K562 (cell line): ENCODE data around the gene MARCHF7. TPM values are rescaled to one million over a fixed set of nuclear protein-coding genes. Genes with fewer than 3 reads are reported as not detected.

ENCODE experiments used
- EWSR1 ChIP-seq: fragments of 450-650 bp; IDR thresholded peaks from 2 replicates; pipeline ENCODE4 v1.6.1; 2018; ENCODE audit warnings: borderline replicate concordance, mild to moderate bottlenecking, low read depth, moderate library complexity; ENCODE audit not compliant: partially characterized antibody
- GABPA ChIP-seq: fragments of 200-800 bp; sonication (Bioruptor generic); conservative IDR thresholded peaks from 2 replicates; pipeline ENCODE4 v1.6.1; 2016; ENCODE audit warnings: low read depth, missing genetic modification characterization, missing compliant biosample characterization
- GTF2F1 ChIP-seq: IDR thresholded peaks from 2 replicates; pipeline ENCODE4 v1.6.1; 2011; ENCODE audit warnings: low read depth, low read length, improper control_type of control experiment
- NCOA4 ChIP-seq: fragments of 450-650 bp; IDR thresholded peaks from 2 replicates; pipeline ENCODE4 v1.6.1; 2018; ENCODE audit warnings: mild to moderate bottlenecking; ENCODE audit not compliant: partially characterized antibody
- NR0B1 ChIP-seq: fragments of 450-650 bp; IDR thresholded peaks from one replicate; pipeline ENCODE4 v1.6.1; 2018; ENCODE audit warnings: mild to moderate bottlenecking, moderate library complexity; ENCODE audit not compliant: partially characterized antibody
- NR2F6 ChIP-seq: fragments of 450-650 bp; formaldehyde crosslinking; IDR thresholded peaks from 2 replicates; pipeline ENCODE4 v1.4.0; 2020; ENCODE audit warnings: mild to moderate bottlenecking
- PRPF4 ChIP-seq: fragments of 200-400 bp; formaldehyde crosslinking; IDR thresholded peaks from one replicate; pipeline ENCODE4 v1.6.1; 2017; ENCODE audit warnings: low read length, low read depth, mild to moderate bottlenecking; ENCODE audit not compliant: insufficient read depth, poor library complexity, severe bottlenecking
- SOX6 ChIP-seq: fragments of 450-650 bp; IDR thresholded peaks from 2 replicates; pipeline ENCODE4 v1.6.1; 2014; ENCODE audit warnings: mild to moderate bottlenecking
- SP1 ChIP-seq: sonication (generic); formaldehyde crosslinking; IDR thresholded peaks from 2 replicates; pipeline ENCODE4 v1.8.1; 2022; ENCODE audit warnings: mild to moderate bottlenecking, missing genetic modification reagents
- SPI1 ChIP-seq: IDR thresholded peaks from 2 replicates; pipeline ENCODE4 v1.6.1; 2011; ENCODE audit warnings: low read depth, low read length, control low read depth, borderline replicate concordance
- SREBF1 ChIP-seq: fragments of 150-350 bp; IDR thresholded peaks from 2 replicates; pipeline ENCODE4 v1.6.1; 2014; ENCODE audit warnings: antibody characterized with exemption, low read depth, low read length, borderline replicate concordance
- TGIF2 ChIP-seq: sonication (generic); formaldehyde crosslinking; IDR thresholded peaks from 2 replicates; pipeline ENCODE4 v1.8.1; 2022; ENCODE audit warnings: mild to moderate bottlenecking, missing genetic modification reagents, moderate library complexity
- ZNF146 ChIP-seq: IDR thresholded peaks from one replicate; pipeline ENCODE4 v1.6.1; 2018; ENCODE audit warnings: missing compliant biosample characterization; ENCODE audit not compliant: unreplicated experiment
- ZNF507 ChIP-seq: conservative IDR thresholded peaks from 2 replicates; pipeline ENCODE4 v1.6.1; 2017; ENCODE audit warnings: missing genetic modification characterization, missing compliant biosample characterization
- polyA plus RNA-seq, 8 experiments: library from polyadenylated mRNA; depleted of rRNA in 4 of 8; stranded (reverse) in 5 of 8; unstranded in 3 of 8; fragments of >200 nt; fragmentation: Nextera tagmentation in 2 of 8; fragmentation: Illumina TruSeq in 1 of 8; extraction: Ambion mirVana in 2 of 8; extraction: Trizol in 1 of 8; gene quantifications; 2 replicates each; pipeline versions ENCODE4 v1.2.1 to v1.2.3, GENCODE V29; 2011 to 2014; ENCODE audit warnings: inconsistent platforms in 1 of 8, missing spikeins in 1 of 8
- total RNA-seq, 7 experiments: library from RNA; depleted of rRNA in 6 of 7; stranded (reverse); fragments of >200 nt in 6 of 7; fragmentation: Illumina TruSeq in 2 of 7; extraction: Trizol in 2 of 7; gene quantifications; 2 replicates each; pipeline versions ENCODE4 v1.2.1 to v1.2.3, GENCODE V29; 2011 to 2021; ENCODE audit warnings: low replicate concordance in 1 of 7
- TF ChIP-seq, protein P1 (sequence below): fragments of 250-450 bp; sonication (Bioruptor Pico); IDR thresholded peaks from 2 replicates; pipeline ENCODE4 v1.8.0; 2022; ENCODE audit warnings: inconsistent platforms, mild to moderate bottlenecking, moderate library complexity, borderline replicate concordance
- TF ChIP-seq, protein P2 (sequence below): sonication (generic); formaldehyde crosslinking; IDR thresholded peaks from 2 replicates; pipeline ENCODE4 v1.8.0; 2022; ENCODE audit warnings: mild to moderate bottlenecking, low read depth, missing genetic modification reagents
- TF ChIP-seq, protein P3 (sequence below): IDR thresholded peaks from 3 replicates; pipeline ENCODE4 v1.6.1; 2011; ENCODE audit warnings: borderline replicate concordance, mild to moderate bottlenecking; ENCODE audit not compliant: insufficient read length, insufficient read depth
- TF ChIP-seq, protein P4 (sequence below), 2 experiments: fragments of 450-650 bp; conservative IDR thresholded peaks; 2 replicates each; pipeline ENCODE4 v1.6.1; 2017; ENCODE audit warnings: mild to moderate bottlenecking in 2 of 2, moderate library complexity in 2 of 2
- TF ChIP-seq, protein P5 (sequence below): fragments of 450-650 bp; formaldehyde crosslinking; IDR thresholded peaks from 2 replicates; pipeline ENCODE4 v1.4.0; 2022; ENCODE audit warnings: mild to moderate bottlenecking, moderate library complexity

MARCHF7 gene
- total and polyA plus RNA-seq, 9 of the 15 experiments (the other 6 are each of a cell fraction or from before 2014, with no cell fraction given): 58.2 to 137 (median 86.7) TPM

- TF ChIP-seq, protein P1, sequence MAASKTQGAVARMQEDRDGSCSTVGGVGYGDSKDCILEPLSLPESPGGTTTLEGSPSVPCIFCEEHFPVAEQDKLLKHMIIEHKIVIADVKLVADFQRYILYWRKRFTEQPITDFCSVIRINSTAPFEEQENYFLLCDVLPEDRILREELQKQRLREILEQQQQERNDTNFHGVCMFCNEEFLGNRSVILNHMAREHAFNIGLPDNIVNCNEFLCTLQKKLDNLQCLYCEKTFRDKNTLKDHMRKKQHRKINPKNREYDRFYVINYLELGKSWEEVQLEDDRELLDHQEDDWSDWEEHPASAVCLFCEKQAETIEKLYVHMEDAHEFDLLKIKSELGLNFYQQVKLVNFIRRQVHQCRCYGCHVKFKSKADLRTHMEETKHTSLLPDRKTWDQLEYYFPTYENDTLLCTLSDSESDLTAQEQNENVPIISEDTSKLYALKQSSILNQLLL: no peak
- TF ChIP-seq ZNF507 (tag): no peak
- TF ChIP-seq, protein P2, sequence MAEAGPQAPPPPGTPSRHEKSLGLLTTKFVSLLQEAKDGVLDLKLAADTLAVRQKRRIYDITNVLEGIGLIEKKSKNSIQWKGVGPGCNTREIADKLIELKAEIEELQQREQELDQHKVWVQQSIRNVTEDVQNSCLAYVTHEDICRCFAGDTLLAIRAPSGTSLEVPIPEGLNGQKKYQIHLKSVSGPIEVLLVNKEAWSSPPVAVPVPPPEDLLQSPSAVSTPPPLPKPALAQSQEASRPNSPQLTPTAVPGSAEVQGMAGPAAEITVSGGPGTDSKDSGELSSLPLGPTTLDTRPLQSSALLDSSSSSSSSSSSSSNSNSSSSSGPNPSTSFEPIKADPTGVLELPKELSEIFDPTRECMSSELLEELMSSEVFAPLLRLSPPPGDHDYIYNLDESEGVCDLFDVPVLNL (CRISPR knock-in tag): 0 out of 2 replicates have a peak, but pooled peaks have one; percentile 21
- TF ChIP-seq SREBF1: no peak; the same call in 1 of the 2 replicates
- TF ChIP-seq SP1: peak; percentile 90
- TF ChIP-seq SPI1: peak; percentile 47; the same call in 1 of the 2 replicates
- TF ChIP-seq, protein P3, sequence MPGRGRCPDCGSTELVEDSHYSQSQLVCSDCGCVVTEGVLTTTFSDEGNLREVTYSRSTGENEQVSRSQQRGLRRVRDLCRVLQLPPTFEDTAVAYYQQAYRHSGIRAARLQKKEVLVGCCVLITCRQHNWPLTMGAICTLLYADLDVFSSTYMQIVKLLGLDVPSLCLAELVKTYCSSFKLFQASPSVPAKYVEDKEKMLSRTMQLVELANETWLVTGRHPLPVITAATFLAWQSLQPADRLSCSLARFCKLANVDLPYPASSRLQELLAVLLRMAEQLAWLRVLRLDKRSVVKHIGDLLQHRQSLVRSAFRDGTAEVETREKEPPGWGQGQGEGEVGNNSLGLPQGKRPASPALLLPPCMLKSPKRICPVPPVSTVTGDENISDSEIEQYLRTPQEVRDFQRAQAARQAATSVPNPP: no peak
- TF ChIP-seq, protein P4, sequence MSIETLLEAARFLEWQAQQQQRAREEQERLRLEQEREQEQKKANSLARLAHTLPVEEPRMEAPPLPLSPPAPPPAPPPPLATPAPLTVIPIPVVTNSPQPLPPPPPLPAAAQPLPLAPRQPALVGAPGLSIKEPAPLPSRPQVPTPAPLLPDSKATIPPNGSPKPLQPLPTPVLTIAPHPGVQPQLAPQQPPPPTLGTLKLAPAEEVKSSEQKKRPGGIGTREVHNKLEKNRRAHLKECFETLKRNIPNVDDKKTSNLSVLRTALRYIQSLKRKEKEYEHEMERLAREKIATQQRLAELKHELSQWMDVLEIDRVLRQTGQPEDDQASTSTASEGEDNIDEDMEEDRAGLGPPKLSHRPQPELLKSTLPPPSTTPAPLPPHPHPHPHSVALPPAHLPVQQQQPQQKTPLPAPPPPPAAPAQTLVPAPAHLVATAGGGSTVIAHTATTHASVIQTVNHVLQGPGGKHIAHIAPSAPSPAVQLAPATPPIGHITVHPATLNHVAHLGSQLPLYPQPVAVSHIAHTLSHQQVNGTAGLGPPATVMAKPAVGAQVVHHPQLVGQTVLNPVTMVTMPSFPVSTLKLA (conservative IDR thresholded peaks at IDR 0.05): peak; percentile 31 to 76; a peak in 3 of 4 replicates
- peak; percentile 96 for TF ChIP-seq TGIF2 (CRISPR knock-in tag)
- no peak for TF ChIP-seq EWSR1
- TF ChIP-seq NR2F6 (CRISPR knock-in tag): 0 out of 2 replicates have a peak, but pooled peaks have one; percentile 64
- peak; percentile 97 for TF ChIP-seq PRPF4
- no peak for TF ChIP-seq ZNF146 (CRISPR knock-in tag)
- TF ChIP-seq, protein P5, sequence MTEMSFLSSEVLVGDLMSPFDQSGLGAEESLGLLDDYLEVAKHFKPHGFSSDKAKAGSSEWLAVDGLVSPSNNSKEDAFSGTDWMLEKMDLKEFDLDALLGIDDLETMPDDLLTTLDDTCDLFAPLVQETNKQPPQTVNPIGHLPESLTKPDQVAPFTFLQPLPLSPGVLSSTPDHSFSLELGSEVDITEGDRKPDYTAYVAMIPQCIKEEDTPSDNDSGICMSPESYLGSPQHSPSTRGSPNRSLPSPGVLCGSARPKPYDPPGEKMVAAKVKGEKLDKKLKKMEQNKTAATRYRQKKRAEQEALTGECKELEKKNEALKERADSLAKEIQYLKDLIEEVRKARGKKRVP (CRISPR knock-in tag): peak; percentile 2; the same call in 1 of the 2 replicates
- TF ChIP-seq NCOA4: peak; percentile 64
- no peak for TF ChIP-seq NR0B1
- no peak; the same call in 1 of the 2 replicates for TF ChIP-seq GTF2F1
- no peak; the same call in 1 of the 2 replicates for TF ChIP-seq SOX6
- TF ChIP-seq GABPA (tag): peak; percentile 65
These were observed at the start of gene MARCHF7 (continued) for GRCh38 chr2:159712143-159712928.
